ENCODE data around the gene ABCG8.

ABCG8 gene

GRCh38 chr2:43927442-43927841 lies 88.7 kb downstream of the ABCG8 start:
- no peak for DNase-seq

GRCh38 chr2:43931293-43931692 lies 92.5 kb downstream of the ABCG8 start:
- DNase-seq, result no peak
